GM18867 (cell line): ENCODE data around the gene NDUFAF8.
"Not testable (repeated sequence)": the region's sequence is repeated elsewhere in the genome, so short reads cannot be mapped to it uniquely, and the experiment has no call there.

ENCODE experiments used
- ATAC-seq: cut with Tn5 transposase; IDR thresholded peaks from one replicate; pipeline ENCODE4 v1.9.1; 2021; ENCODE audit warnings: mild to moderate bottlenecking, moderate library complexity; ENCODE audit not compliant: unreplicated experiment

Gene NDUFAF8

GRCh38 chr17:81222906-81223761 lies 16.0 kb upstream of the NDUFAF8 start, which contains the start of gene CEP131:
CEP131 (minus strand) TSS chr17:81222965; CDS start chr17:81220056, 2,909 bp downstream.
- ATAC-seq: peak; percentile 91

- ATAC-seq: no peak
Observed at GRCh38 chr17:81223762-81224130, 15.4 kb upstream of the NDUFAF8 start.

GRCh38 chr17:81227630-81228029 lies 11.5 kb upstream of the NDUFAF8 start:
- not testable (repeated sequence) for ATAC-seq

GRCh38 chr17:81228420-81228819 lies 10.7 kb upstream of the NDUFAF8 start:
- ATAC-seq: no peak

- ATAC-seq: no peak
Observed at GRCh38 chr17:81228834-81229665, 10.1 kb upstream of the NDUFAF8 start.

- ATAC-seq: no peak
Observed at GRCh38 chr17:81229666-81229920, 9.5 kb upstream of the NDUFAF8 start.

- no peak for ATAC-seq
Observed at GRCh38 chr17:81230043-81230820, 8.9 kb upstream of the NDUFAF8 start.

GRCh38 chr17:81231121-81231645 lies 7.9 kb upstream of the NDUFAF8 start:
- no peak for ATAC-seq

- no peak for ATAC-seq
Observed at GRCh38 chr17:81231766-81232581, 7.1 kb upstream of the NDUFAF8 start.

GRCh38 chr17:81232616-81233241 lies 6.4 kb upstream of the NDUFAF8 start:
- no peak for ATAC-seq

GRCh38 chr17:81233316-81233715 lies 5.8 kb upstream of the NDUFAF8 start:
- no peak for ATAC-seq

- no peak for ATAC-seq
Observed at GRCh38 chr17:81233811-81234505, 5.2 kb upstream of the NDUFAF8 start.

- no peak for ATAC-seq
Observed at GRCh38 chr17:81234506-81234855, 4.6 kb upstream of the NDUFAF8 start.

- no peak for ATAC-seq
Observed at GRCh38 chr17:81234940-81235821, 3.9 kb upstream of the NDUFAF8 start.

- ATAC-seq: no peak
Observed at GRCh38 chr17:81235822-81236740, 3.0 kb upstream of the NDUFAF8 start.

- ATAC-seq: no peak
Observed at GRCh38 chr17:81236784-81237183, 2.3 kb upstream of the NDUFAF8 start.
